Erythroblast (primary cell): Measurements from ENCODE around the gene RIMKLB.
"Not testable (repeated sequence)": the region's sequence is repeated elsewhere in the genome, so short reads cannot be mapped to it uniquely, and the experiment has no call there.

Experiments
- GATA1 ChIP-seq: IDR thresholded peaks from 2 replicates; pipeline ENCODE4 v1.6.1; 2011; ENCODE audit warnings: low read depth, mild to moderate bottlenecking, control low read depth, low read length, moderate library complexity
- POLR2A ChIP-seq: IDR thresholded peaks from 2 replicates; pipeline ENCODE4 v1.6.1; 2011; ENCODE audit warnings: mild to moderate bottlenecking, low read length

- TF ChIP-seq POLR2A, GATA1: not testable (repeated sequence)
Measured at GRCh38 chr12:8807084-8807483, 109.3 kb downstream of the RIMKLB start.
